OCI-M2 (cell line): ENCODE results near the gene GNAT3.

ENCODE experiments used
- DNase-seq: peaks from one replicate; lab custom pipeline; 2025; ENCODE audit not compliant: unreplicated experiment; lab: John Stamatoyannopoulos, UW

Gene GNAT3

DNA sequence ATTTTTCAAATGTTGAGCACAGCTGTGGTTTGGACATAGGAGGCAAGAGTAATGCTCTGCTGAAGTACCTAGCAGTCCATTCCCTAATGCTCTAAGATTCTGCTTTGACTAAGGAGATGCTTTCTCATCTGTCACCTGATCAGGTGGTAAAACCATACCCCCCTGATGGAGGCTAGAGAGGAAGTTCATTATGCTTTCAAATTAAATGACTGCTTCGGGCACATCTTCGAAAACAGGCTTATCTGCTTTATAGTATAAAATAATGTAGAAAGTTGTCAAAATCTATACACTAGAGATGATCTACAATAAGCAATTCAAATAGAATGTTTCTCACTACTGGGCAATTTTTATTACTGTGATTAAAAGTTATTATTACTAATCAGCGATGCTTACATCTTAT lies at the start of gene GNAT3:
Gene GNAT3, minus strand, starts transcription at position 101 of the 400 bp plus-strand sequence. CDS start 138 bp downstream, outside the sequence.
- DNase-seq = no peak

- DNase-seq = no peak
Observed at GRCh38 chr7:80558116-80558515, 46.3 kb upstream of the GNAT3 start.

- no peak for DNase-seq
Observed at GRCh38 chr7:80552031-80552694, 40.3 kb upstream of the GNAT3 start.

DNA sequence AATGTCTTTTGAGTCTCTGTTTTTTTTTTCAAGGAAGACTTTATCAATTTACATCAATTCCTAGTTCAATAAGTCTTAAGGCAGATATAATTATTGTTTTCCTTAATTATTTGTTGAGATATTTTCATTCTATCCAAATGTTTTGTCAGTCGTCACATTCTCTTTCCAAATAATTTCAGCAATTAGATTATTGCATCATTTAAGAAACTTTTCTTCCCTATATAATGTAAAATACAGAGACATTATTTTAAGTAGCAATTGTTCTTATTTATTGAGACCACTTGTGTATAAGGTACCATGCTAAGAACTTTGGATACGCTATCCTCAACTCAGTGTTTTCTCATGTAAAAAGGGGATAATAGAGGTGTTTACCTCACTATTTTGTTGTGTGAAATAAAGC lies 38.1 kb upstream of the GNAT3 start:
- DNase-seq = no peak

GRCh38 chr7:80548840-80549530 lies 37.1 kb upstream of the GNAT3 start:
- DNase-seq = no peak

DNA sequence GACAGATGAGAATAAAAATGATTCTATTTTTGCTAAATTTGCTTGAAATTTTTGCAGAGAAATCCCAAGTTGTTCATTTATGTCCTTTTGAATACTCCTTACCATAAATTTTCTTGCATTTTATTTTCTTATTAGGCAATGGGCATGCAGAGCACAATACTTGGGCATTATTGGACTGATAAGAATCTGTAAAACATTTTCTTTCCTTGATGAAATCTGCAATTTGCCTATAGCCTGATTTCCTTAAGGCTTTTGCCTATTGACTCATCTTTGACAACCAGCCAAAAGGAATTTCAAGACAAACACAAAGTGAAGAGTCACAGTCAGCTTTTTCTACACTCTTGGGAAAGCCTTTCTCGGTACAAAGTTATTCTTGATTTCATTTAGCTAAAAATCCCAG lies 30.5 kb upstream of the GNAT3 start:
- no peak for DNase-seq

GRCh38 chr7:80540836-80541235 lies 29.0 kb upstream of the GNAT3 start:
- DNase-seq = no peak

DNA sequence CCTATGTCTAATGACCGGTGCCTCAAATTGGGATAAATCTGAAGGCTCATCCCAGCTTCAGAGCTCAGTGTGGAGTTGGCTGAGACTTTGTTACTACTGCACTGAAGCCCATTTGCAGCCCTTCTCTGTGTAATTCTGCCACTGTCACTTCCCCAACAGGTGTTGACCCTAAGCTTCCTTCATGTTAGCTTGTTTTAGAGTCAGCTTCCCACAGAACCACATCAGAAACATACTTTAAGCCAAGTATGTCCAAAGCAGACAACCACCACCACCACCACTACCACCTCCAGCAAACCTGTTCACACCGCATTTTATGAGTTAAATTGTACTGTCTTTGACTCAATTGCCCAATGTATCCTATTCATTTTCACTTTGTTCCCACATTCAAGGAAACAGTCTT lies 25.2 kb upstream of the GNAT3 start:
- no peak for DNase-seq

DNA sequence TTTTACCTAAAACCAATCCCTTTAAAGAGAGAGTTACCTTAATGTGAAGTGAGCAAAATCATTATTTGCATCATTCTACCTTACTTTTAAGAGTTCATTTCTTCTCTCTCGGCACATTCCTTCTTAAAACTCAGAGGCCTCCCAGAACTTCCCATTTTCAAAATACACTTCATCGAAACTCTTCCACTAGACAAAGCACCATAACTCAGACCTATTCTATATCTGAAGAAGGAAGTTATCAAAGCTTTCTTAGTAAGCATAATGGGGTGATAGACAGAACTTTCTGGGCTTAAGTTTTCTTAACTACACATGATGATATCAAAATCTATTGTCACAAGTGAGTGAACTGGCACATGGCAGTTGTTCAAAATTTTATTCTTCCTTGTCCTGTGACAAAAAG lies 24.6 kb upstream of the GNAT3 start:
- DNase-seq = no peak

- DNase-seq = no peak
Observed at GRCh38 chr7:80533287-80533686, 21.4 kb upstream of the GNAT3 start.

- no peak for DNase-seq
Observed at GRCh38 chr7:80532153-80532552, 20.3 kb upstream of the GNAT3 start.

- DNase-seq = no peak
Observed at GRCh38 chr7:80530136-80530535, 18.3 kb upstream of the GNAT3 start.

DNA sequence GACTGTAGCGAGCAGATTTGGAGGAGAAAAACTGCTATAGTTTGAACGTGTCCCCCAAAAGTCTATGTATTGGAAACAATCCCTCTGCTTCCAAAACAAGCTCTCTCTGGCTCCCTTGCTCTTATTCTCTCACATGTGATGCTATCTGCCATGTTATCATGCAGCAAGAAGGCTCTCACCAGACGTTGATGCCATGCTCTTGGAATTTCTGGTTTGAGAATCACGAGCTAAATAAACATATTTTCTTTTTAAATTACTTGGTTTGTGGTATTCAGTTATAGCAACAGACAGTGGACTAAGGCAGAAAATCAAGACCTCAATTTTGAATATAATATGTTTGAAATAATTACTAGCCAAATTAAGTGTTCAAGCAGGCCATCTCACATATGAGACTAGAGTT lies 17.5 kb upstream of the GNAT3 start:
- no peak for DNase-seq

DNA sequence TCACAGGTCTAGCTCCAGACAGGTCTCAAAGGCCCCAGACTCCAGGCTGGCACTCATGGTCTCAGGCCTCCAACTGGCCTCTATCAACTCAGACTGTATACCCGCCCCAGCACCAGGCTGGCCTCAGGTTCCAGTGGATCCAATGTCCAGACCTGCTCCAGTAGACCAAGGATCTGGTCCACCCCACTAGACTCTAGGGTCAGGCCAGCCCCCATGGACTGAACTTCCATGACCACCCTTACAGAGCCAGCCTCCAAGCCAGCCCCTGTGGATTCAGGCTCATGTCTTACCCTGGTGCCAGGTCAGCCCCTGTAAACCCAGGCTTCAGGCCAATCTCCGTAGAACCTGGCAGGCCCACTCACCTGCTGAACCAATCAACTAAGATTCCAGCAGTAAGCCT lies 16.8 kb upstream of the GNAT3 start:
- no peak for DNase-seq

GRCh38 chr7:80526472-80526871 lies 14.6 kb upstream of the GNAT3 start:
- no peak for DNase-seq

GRCh38 chr7:80524693-80525092 lies 12.8 kb upstream of the GNAT3 start:
- DNase-seq = no peak

DNA sequence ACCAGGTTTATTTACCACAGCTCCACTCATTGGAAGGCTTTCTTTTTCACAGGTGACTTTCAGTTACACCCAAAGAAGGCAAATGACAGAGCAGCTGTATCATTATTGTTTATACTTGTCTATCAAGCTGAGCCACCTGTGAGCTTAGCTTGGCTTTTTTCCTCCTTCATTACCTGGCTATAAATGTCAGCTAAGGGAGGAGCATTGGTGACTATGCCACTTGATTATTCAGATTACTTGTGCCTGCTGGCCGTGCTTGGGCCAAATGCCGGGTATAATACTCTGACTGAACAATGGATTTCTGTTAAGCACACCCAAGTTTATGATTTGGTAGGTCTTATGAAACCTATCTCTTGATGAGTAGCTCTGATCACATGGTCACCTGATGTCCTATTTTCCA lies 9.9 kb upstream of the GNAT3 start:
- DNase-seq = no peak

- no peak for DNase-seq
Observed at GRCh38 chr7:80520199-80520598, 8.3 kb upstream of the GNAT3 start.

DNA sequence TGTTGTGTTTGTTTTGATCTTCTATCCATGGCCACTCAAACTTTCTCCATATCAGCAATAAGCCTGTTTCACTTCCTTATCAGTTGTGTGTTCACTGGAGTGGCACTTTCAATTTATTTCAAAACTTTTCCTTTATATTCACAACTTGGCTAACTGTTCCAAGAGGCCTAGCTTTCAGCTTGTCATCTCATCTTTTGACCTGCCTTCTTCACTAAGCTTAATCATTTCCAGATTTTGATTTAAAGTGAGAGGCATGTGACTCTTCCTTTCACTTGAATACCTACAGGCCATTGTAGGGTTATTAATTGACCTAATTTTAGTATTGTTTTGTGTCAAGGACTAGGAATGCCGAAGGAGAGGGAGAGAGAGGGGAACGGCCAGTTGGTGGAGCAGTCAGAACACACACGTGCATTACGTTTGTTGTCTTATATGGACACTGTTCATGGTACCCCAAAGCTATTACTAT lies 5.5 kb upstream of the GNAT3 start:
- DNase-seq = no peak

- no peak for DNase-seq
Observed at GRCh38 chr7:80515298-80515697, 3.4 kb upstream of the GNAT3 start.

- DNase-seq = no peak
Observed at GRCh38 chr7:80510021-80510420, 1.8 kb downstream of the GNAT3 start.

DNA sequence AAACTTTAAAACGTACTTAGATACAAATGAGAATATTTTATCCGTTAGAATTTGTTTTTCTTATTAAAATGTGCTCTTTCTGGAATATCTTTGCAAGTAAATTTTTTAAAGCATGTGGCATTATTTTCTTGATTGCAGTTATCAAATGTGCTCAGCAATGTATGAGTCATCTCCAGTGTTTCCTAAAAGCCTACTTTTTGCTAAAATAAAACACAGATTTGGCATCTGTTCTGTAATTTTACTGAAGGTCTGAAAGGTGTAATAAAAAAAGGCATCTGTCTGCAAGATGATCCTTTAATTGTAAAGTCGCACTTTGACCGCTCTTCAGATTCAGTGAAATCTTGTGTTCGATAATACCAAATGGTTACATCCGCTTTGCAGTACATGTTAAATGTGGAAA lies 3.4 kb downstream of the GNAT3 start:
- DNase-seq = no peak
